GM12874 (cell line): ENCODE data around the gene ADAM10.

ENCODE experiments used
- TF ChIP-seq, protein P1 (sequence below): IDR thresholded peaks from 2 replicates; pipeline ENCODE4 v1.5.1; 2011; ENCODE audit warnings: low read depth, mild to moderate bottlenecking, control low read depth, low read length, moderate library complexity; ENCODE audit not compliant: insufficient read depth

The ADAM10 gene

DNA sequence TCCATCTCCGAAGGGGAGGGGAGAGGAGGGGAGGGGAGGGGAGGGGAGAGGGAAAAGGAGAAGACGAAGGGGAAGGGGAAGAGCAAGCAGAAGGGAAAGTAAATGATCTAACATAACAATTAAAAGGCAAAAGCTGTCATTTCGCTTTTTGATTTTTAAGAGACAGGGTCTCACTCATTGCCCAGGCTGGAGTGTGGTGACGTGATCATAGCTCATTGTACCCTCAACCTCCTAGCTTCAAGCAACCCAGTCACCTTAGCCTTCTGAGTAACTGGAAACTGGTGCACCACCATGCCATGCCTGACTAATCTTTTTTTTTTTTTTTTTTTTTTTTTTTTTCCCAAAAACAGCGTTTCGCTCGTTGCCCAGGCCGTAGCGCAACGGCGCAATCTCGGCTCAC, 22.6 kb downstream of the ADAM10 start:
- TF ChIP-seq, protein P1, sequence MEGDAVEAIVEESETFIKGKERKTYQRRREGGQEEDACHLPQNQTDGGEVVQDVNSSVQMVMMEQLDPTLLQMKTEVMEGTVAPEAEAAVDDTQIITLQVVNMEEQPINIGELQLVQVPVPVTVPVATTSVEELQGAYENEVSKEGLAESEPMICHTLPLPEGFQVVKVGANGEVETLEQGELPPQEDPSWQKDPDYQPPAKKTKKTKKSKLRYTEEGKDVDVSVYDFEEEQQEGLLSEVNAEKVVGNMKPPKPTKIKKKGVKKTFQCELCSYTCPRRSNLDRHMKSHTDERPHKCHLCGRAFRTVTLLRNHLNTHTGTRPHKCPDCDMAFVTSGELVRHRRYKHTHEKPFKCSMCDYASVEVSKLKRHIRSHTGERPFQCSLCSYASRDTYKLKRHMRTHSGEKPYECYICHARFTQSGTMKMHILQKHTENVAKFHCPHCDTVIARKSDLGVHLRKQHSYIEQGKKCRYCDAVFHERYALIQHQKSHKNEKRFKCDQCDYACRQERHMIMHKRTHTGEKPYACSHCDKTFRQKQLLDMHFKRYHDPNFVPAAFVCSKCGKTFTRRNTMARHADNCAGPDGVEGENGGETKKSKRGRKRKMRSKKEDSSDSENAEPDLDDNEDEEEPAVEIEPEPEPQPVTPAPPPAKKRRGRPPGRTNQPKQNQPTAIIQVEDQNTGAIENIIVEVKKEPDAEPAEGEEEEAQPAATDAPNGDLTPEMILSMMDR = no peak

DNA sequence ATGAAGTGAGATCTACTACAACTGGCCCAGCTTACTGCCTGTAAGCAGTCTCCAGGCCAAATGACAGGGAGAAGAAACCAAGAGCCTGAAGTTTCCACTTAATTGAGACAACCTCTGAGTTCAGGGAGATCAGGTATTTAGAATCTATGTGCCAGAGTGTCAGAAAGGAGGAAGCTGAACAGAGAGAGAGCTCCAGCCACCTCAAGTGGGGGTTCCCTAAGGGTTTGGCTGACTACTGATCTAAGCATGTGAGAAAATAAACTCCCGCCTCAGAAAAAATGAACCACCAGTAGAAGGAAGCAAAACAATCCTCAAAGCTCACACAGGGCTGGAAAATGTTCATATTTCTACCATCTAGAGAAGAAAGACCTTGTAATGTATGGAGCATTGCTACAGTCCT, 25.0 kb downstream of the ADAM10 start:
- TF ChIP-seq, protein P1 = no peak

DNA sequence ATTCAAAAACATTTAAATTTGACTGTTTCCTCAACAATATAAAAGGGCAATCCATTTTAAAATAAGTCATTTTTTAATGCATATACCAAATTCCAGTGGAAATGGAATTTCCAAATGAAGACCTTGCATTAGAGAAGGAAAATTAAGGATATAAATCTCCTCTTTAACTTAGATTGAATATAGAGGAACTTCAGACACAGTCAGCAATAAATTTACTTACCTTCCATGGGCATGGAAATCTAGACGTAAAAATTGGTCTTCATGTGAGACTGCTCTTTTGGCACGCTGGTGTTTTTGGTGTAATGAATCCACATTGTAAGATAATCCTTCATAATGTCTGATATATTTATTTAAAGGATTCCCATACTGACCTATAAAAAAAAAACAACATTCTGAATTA, 32.1 kb downstream of the ADAM10 start:
- TF ChIP-seq, protein P1 = no peak

DNA sequence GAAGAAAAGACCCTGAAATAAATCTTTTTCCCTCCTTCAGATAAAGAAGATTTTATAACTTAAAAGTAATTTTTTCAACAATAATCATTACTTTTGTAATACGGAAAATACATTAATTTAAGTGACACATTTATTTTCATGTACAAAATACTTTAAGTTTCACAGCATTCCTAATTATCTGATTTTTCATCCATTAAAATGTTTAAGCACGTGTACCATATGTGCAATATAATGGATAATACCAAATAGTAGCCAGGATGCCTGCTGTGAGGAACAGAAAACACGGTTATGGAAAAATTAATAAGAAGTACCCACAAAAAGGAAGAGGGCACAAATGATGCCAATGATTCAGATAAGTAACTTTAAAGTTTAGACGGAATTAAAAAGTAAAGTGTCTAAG, 33.5 kb downstream of the ADAM10 start:
- TF ChIP-seq, protein P1 = no peak

DNA sequence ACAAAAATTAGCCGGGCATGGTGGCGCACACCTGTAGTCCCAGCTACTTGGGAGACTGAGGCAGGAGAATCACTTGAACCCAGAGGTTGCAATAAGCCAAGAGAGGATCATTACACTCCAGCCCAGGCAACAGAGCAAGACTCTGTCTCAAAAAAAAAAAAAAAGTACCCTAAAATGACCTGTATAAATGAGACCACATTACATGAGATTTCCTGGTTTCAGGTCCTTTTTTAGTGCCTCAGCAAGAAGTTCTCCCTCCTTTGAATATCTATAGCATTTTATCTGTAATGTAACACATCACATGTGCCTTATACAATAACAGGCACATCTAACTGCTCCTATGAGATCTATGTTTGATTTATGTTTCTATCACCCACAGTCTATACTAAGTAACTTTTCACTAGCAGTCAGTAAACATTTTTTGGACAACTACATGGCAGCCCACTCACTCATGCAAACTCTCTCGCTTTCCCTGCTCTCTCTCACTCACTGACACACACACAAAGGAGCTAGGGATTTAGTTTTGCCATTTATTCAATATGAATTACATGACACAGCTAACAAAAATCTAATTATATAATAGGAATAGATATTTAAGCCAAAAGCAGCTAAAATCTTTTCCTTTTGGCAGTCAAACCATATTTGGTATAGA, 34.1 kb downstream of the ADAM10 start:
- TF ChIP-seq, protein P1 = no peak

DNA sequence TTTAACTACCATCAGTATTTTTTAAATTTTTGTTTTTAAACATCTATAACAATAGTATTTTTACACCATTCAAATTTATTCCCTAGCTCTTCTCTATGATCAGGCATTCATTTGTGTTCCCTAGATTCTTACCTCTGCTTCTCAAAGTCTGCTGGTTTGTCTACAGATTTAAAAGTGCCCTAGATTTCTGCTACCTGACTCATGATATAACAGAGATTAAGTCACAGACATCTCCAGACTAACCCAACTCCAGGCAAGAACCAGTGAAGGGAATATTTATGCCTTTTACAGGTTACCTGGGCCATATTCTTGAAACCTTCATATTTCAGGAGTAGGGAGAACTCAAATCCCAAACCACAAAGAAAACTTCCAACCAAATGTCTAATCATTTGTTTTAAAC, 38.8 kb downstream of the ADAM10 start:
- TF ChIP-seq, protein P1 = no peak

DNA sequence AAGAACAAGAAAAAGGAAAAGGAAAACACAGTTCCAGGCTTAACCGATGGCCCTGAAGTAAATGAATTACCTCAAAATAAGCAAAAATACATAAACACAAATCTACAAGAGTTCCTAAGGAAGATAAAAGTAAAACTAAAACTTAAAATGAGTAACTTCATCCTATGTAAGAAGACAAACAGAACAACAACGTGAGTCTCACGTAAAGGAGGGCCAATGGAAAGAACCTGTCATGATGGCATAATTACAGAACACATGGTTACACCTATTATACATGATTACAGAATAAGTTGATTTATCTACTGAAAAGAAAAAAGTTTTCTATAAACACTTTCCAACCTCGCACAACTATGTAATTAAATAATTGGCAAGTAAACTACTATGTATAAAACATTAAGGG, 42.1 kb downstream of the ADAM10 start:
- TF ChIP-seq, protein P1 = no peak

DNA sequence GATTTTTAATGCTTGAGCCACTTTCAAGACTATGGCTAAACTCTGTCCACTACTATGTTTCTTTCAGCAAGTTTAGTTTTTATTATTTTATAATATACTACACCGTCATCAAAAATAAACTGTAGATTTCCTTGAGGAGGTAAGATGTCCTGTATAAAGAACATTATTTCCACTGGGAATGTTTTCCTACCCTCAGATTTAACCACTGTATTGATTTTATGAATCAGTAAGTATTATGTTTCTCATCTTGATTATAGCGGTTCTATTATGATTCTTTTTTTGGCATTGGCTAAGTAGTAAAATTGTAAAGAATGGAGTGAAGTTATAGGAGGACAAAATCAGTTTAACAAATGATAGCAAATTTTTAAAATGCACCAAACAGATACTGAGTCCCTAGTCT, 44.4 kb downstream of the ADAM10 start:
- TF ChIP-seq, protein P1 = no peak
